Measurements from ENCODE around the gene NCSTN. TPM values are rescaled to one million over a fixed set of nuclear protein-coding genes. Genes with fewer than 3 reads are reported as not detected.
A peak's percentile ranks its signal among the peaks of the same experiment; 100 is the strongest.

NCSTN gene
- total and polyA plus RNA-seq, 12 donors: 48.3 to 113 (median 87.0) TPM

DNA sequence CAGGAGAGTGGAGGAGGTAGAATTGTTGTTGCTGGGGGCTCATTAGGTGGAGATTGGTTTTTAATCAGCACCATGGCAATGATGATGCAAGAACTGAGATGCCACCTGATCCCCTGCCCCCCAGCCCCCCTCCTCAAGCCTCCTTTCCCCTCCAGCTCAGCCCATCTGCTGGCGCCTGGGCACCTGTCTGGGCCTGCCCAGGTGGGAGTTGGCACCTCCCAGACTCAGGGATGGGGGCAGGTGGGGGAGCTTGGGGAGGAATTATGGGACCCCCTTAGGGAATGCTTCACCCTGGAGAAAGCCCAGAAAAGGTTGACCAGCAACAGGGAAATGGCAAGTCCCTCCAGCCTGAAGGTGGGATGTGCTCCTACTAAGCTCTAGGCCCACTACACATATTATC, 22.1 kb downstream of the NCSTN start:
- intact Hi-C loops (cut with DNase I): no loop called here
- TF ChIP-seq CTCF (IDR thresholded peaks at IDR 0.05): no peak
- TF ChIP-seq POLR2A (IDR thresholded peaks at IDR 0.05): no peak
- WGBS, 4 donors: 83 to 100% (median 97%) methylated on average over 1 of the region's 1 CpG
- no peaks in the 10 kb centered on the region for H3K4me1 ChIP-seq (replicated peaks in 1 of 2)
- no peak overlapping the region for H3K27ac ChIP-seq
- H3K4me3 ChIP-seq: no peak overlapping the region
- no peak for DNase-seq
- no peaks in the 10 kb centered on the region for H3K9me3 ChIP-seq (replicated peaks in 1 of 3)
- no peaks in the 10 kb centered on the region for H3K27me3 ChIP-seq
- H3K36me3 ChIP-seq (replicated peaks in 1 of 2): no peaks in the 10 kb centered on the region

DNA sequence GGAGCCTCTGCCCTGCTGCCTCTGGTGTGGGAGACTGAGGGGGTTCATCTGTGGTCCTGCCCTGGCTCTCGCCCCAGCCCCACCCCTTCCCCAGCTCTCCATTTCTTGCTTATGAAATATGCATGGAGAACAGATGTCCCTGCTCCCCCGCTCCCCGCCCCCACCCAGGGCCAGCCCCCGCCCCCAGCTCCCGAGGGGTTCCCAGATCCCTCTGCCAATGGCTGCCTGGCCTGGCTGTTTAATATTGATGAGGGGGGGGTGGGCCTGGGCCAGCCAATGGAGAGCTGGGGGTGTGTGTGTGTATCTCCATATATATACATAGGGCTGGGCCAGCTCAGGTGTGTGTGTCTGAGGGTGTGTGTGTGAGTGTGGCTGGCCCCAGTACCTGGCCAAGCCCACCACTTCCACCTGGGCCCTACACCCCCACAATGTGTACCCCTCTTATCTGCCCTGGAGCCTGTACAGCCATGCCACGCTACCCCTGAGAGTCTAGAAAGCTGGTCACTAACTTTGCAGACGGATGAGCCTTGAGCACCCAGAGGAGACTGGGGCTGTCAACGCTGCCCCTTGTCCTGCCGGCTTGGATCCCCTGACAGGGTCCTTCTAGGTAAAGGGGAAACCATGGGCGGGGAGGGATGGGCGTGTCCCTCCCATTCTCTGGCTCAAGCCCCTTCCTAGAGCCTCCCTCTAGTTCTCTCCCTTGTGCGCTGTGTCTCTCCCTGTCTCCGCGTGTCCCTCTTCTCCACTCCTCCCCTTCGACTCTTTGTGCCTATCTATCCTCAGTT, 23.7 kb downstream of the NCSTN start, which contains the start of gene NHLH1:
TSS of gene NHLH1 (plus strand) at position 341 of the 785 bp plus-strand sequence. CDS start 3,661 bp downstream, outside the sequence.
- Histone ChIP-seq H3K27me3 (peaks cover 6% of the 10 kb centered on the region), H3K4me1 (replicated peaks in 1 of 2) (no peaks in the 10 kb centered on the region), H3K9me3 (replicated peaks in 1 of 3) (no peaks in the 10 kb centered on the region), H3K4me3 (no peak within 1 kb of the TSS), H3K36me3 (replicated peaks in 1 of 2) (no peaks in the 10 kb centered on the region), H3K27ac (no peak within 1 kb of the TSS)
- TF ChIP-seq POLR2A (IDR thresholded peaks at IDR 0.05) (no peak), CTCF (IDR thresholded peaks at IDR 0.05) (no peak)
- peak in 1 of 7 donors; percentile 41 for DNase-seq
- intact Hi-C loops (cut with DNase I): no loop called here
- WGBS, 4 donors: 64 to 68% (median 66%) methylated on average over 11 to 15 of the region's 15 CpGs

DNA sequence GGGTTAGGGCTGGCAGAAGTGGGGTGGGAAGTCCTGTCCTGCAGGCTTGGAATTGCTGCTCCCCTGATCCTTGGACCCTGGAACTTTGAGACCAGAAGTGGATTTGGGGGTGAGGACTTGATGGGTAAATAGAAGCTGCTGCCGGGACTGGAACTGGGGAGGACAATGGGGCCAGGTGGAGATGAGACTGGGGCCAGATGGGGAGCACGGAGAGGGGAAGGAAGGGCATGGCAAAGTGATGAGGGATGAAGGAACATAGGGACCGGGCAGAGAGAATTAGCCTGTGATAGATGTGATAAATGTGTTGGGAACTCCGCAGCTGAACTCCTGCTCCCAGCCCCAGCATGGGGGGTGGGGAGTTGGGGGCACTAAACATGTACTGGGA, 24.3 kb downstream of the NCSTN start:
- 38 to 45% (median 44%) methylated on average over 4 of the region's 4 CpGs for WGBS, 4 donors
- TF ChIP-seq POLR2A (IDR thresholded peaks at IDR 0.05): no peak
- no peak for TF ChIP-seq CTCF (IDR thresholded peaks at IDR 0.05)
- intact Hi-C loops (cut with DNase I): no loop called here
- Histone ChIP-seq H3K36me3 (replicated peaks in 1 of 2) (no peaks in the 10 kb centered on the region), H3K4me1 (replicated peaks in 1 of 2) (no peaks in the 10 kb centered on the region), H3K9me3 (replicated peaks in 1 of 3) (no peaks in the 10 kb centered on the region), H3K4me3 (no peak overlapping the region), H3K27me3 (peaks cover 12% of the 10 kb centered on the region), H3K27ac (no peak overlapping the region)
- peak in 1 of 7 donors; percentile 10 for DNase-seq

- 79 to 83% (median 80%) methylated on average over 4 of the region's 4 CpGs for WGBS, 4 donors
- DNase-seq: peak in 1 of 7 donors; percentile 14
- Histone ChIP-seq H3K4me3 (no peak overlapping the region), H3K27me3 (peaks cover 13% of the 10 kb centered on the region), H3K4me1 (replicated peaks in 1 of 2) (no peaks in the 10 kb centered on the region), H3K36me3 (replicated peaks in 1 of 2) (no peaks in the 10 kb centered on the region), H3K27ac (no peak overlapping the region), H3K9me3 (replicated peaks in 1 of 3) (no peaks in the 10 kb centered on the region)
- TF ChIP-seq POLR2A (IDR thresholded peaks at IDR 0.05): no peak
- no peak for TF ChIP-seq CTCF (IDR thresholded peaks at IDR 0.05)
- intact Hi-C loops (cut with DNase I): no loop called here
Measured at GRCh38 chr1:160367934-160368923, 25.0 kb downstream of the NCSTN start.
